Cardiac muscle cell (in vitro differentiated cells and primary cell): ENCODE results near the gene SERPIND1. TPM values are rescaled to one million over a fixed set of nuclear protein-coding genes. Genes with fewer than 3 reads are reported as not detected.

Experiments
- DNase-seq, 2 donors: peaks; one replicate each; pipeline versions ENCODE4 v3.0.0 to v3.0.0-alpha.2; 2010 to 2017; ENCODE audit warnings: low read depth in 1 of 2, low spot score in 1 of 2
- H3K27ac ChIP-seq: fragments of 200-600 bp; sonication (generic); 2 replicates; pipeline ENCODE4 v1.5.1; 2016
- H3K27me3 ChIP-seq: fragments of 200-600 bp; sonication (generic); 2 replicates; pipeline ENCODE4 v1.6.0; 2016; ENCODE audit warnings: control low read depth
- H3K36me3 ChIP-seq: fragments of 200-600 bp; sonication (generic); 2 replicates; pipeline ENCODE4 v1.5.1; 2016; ENCODE audit warnings: control low read depth
- H3K4me1 ChIP-seq: fragments of 200-600 bp; sonication (generic); 2 replicates; pipeline ENCODE4 v1.8.1; 2017; ENCODE audit warnings: low read depth, mild to moderate bottlenecking, mixed run types
- H3K4me3 ChIP-seq: fragments of 200-600 bp; sonication (generic); 2 replicates; pipeline ENCODE4 v1.5.1; 2016; ENCODE audit warnings: mild to moderate bottlenecking
- H3K9me3 ChIP-seq: fragments of 200-600 bp; sonication (generic); 2 replicates; pipeline ENCODE4 v1.5.1; 2017; ENCODE audit warnings: low read depth, mild to moderate bottlenecking, control low read depth
- CTCF ChIP-seq: IDR thresholded peaks from 2 replicates; pipeline ENCODE4 v1.5.1; 2012; ENCODE audit warnings: low read depth, mild to moderate bottlenecking, low read length
- polyA plus RNA-seq: library from polyadenylated mRNA; unstranded; fragments of >200 nt; fragmentation: Nextera tagmentation; extraction: Ambion mirVana; gene quantifications from 2 replicates; pipeline ENCODE4 v1.2.1, GENCODE V29; 2016
- total RNA-seq: library from RNA; depleted of rRNA; stranded (reverse); fragments of >200 nt; gene quantifications from 2 replicates; pipeline ENCODE4 v1.2.3, GENCODE V29; 2016

The SERPIND1 gene
- total and polyA plus RNA-seq, 2 experiments from 2014 or later, result 0.94 to 1.3 TPM

DNA sequence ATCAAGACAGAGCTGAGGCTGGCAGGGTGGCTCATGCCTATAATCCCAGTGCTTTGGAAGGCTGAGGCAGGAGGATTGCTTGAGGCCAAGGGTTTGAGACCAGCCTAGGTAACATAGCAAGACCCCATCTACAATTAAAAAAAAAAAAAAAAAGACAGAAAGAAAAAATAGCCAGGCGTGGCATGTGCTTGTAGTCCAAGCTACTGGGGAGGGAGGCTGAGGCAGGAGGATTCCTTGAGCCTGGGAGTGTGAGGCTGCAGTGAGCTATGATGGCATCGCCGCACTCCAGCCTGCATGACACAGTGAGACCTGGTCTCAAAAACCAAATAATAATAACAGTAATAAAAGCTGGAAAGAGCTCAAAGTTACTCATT, 9.4 kb downstream of the SERPIND1 start:
- Histone ChIP-seq H3K4me3 (no peak overlapping the region), H3K9me3 (no peaks in the 10 kb centered on the region), H3K27ac (no peak overlapping the region), H3K27me3 (no peaks in the 10 kb centered on the region), H3K4me1 (peaks cover 34% of the 10 kb centered on the region), H3K36me3 (no peaks in the 10 kb centered on the region)
- TF ChIP-seq CTCF, result no peak
- no peak for DNase-seq

- peak; percentile 77 for TF ChIP-seq CTCF
- peak; percentile 61 to 76 for DNase-seq
- H3K27me3 ChIP-seq, result no peaks in the 10 kb centered on the region
- H3K9me3 ChIP-seq, result no peaks in the 10 kb centered on the region
- peaks cover 42% of the 10 kb centered on the region for H3K4me1 ChIP-seq
- H3K4me3 ChIP-seq, result no peak overlapping the region
- H3K27ac ChIP-seq, result no peak overlapping the region
- H3K36me3 ChIP-seq, result no peaks in the 10 kb centered on the region
These were observed 10.2 kb downstream of the SERPIND1 start for GRCh38 chr22:20783844-20784723.

GRCh38 chr22:20785415-20785814, 11.5 kb downstream of the SERPIND1 start:
- Histone ChIP-seq H3K27me3 (no peaks in the 10 kb centered on the region), H3K9me3 (no peaks in the 10 kb centered on the region), H3K36me3 (no peaks in the 10 kb centered on the region), H3K4me1 (peaks cover 42% of the 10 kb centered on the region), H3K4me3 (no peak overlapping the region), H3K27ac (no peak overlapping the region)
- DNase-seq, result no peak
- TF ChIP-seq CTCF, result no peak

GRCh38 chr22:20786048-20786447, 12.1 kb downstream of the SERPIND1 start:
- H3K9me3 ChIP-seq, result no peaks in the 10 kb centered on the region
- TF ChIP-seq CTCF, result no peak
- peaks cover 42% of the 10 kb centered on the region for H3K4me1 ChIP-seq
- H3K4me3 ChIP-seq, result no peak overlapping the region
- no peaks in the 10 kb centered on the region for H3K36me3 ChIP-seq
- peak overlapping the region; percentile 82 for H3K27ac ChIP-seq
- DNase-seq, result no peak
- H3K27me3 ChIP-seq, result no peaks in the 10 kb centered on the region

- peak in 1 of 2 donors; percentile 90 for DNase-seq
- peak overlapping the region; percentile 82 for H3K27ac ChIP-seq
- H3K36me3 ChIP-seq, result no peaks in the 10 kb centered on the region
- no peak overlapping the region for H3K4me3 ChIP-seq
- H3K27me3 ChIP-seq, result no peaks in the 10 kb centered on the region
- peaks cover 42% of the 10 kb centered on the region for H3K4me1 ChIP-seq
- no peaks in the 10 kb centered on the region for H3K9me3 ChIP-seq
- TF ChIP-seq CTCF, result no peak
These were observed 12.6 kb downstream of the SERPIND1 start for GRCh38 chr22:20786536-20786979.
